ENCODE results near the gene ARHGAP44.
A peak's percentile ranks its signal among the peaks of the same experiment; 100 is the strongest.

ARHGAP44 gene

GRCh38 chr17:12759090-12759489 lies 30.2 kb upstream of the ARHGAP44 start:
- DNase-seq (ENCODE audit: low read depth), result no peak
- H3K4me3 ChIP-seq (ENCODE audit: low read depth, low read length), result no peak overlapping the region
- no peak for TF ChIP-seq CTCF (IDR thresholded peaks at IDR 0.05; ENCODE audit: low read depth, low read length, missing control alignments)

- no peak for TF ChIP-seq CTCF (IDR thresholded peaks at IDR 0.05; ENCODE audit: low read depth, low read length, missing control alignments)
- H3K4me3 ChIP-seq (ENCODE audit: low read depth, low read length), result no peak overlapping the region
- DNase-seq (ENCODE audit: low read depth), result no peak
Observed at GRCh38 chr17:12765548-12765947, 23.8 kb upstream of the ARHGAP44 start.

- DNase-seq (ENCODE audit: low read depth), result no peak
- no peak overlapping the region for H3K4me3 ChIP-seq (ENCODE audit: low read depth, low read length)
- TF ChIP-seq CTCF (IDR thresholded peaks at IDR 0.05; ENCODE audit: low read depth, low read length, missing control alignments), result no peak
Observed at GRCh38 chr17:12768255-12768654, 21.0 kb upstream of the ARHGAP44 start.

- no peak for DNase-seq (ENCODE audit: low read depth)
- TF ChIP-seq CTCF (IDR thresholded peaks at IDR 0.05; ENCODE audit: low read depth, low read length, missing control alignments), result no peak
- H3K4me3 ChIP-seq (ENCODE audit: low read depth, low read length), result no peak overlapping the region
Observed at GRCh38 chr17:12769981-12770380, 19.3 kb upstream of the ARHGAP44 start.

GRCh38 chr17:12773153-12773552 lies 16.1 kb upstream of the ARHGAP44 start:
- no peak for TF ChIP-seq CTCF (IDR thresholded peaks at IDR 0.05; ENCODE audit: low read depth, low read length, missing control alignments)
- DNase-seq (ENCODE audit: low read depth), result peak; percentile 21
- H3K4me3 ChIP-seq (ENCODE audit: low read depth, low read length), result no peak overlapping the region

- no peak for TF ChIP-seq CTCF (IDR thresholded peaks at IDR 0.05; ENCODE audit: low read depth, low read length, missing control alignments)
- peak; percentile 22 for DNase-seq (ENCODE audit: low read depth)
- H3K4me3 ChIP-seq (ENCODE audit: low read depth, low read length), result peak overlapping the region; percentile 94
Observed at GRCh38 chr17:12789075-12789480, 220 bp upstream of the ARHGAP44 start.

- peak overlapping the region; percentile 94 for H3K4me3 ChIP-seq (ENCODE audit: low read depth, low read length)
- DNase-seq (ENCODE audit: low read depth), result no peak
- TF ChIP-seq CTCF (IDR thresholded peaks at IDR 0.05; ENCODE audit: low read depth, low read length, missing control alignments), result no peak
Observed at GRCh38 chr17:12790249-12791106, 1.2 kb downstream of the ARHGAP44 start.

Measured in GM12864 (cell line).